CD14-positive monocyte (primary cell): ENCODE data around the gene JAM3. TPM values are rescaled to one million over a fixed set of nuclear protein-coding genes. Genes with fewer than 3 reads are reported as not detected.
"Not testable (repeated sequence)": the region's sequence is repeated elsewhere in the genome, so short reads cannot be mapped to it uniquely, and the experiment has no call there.

Experiments
- DNase-seq, 3 donors: peaks; one replicate each; pipeline ENCODE4 v3.0.0-alpha.2; 2011 to 2022
- H2AFZ ChIP-seq: 2 replicates; pipeline ENCODE4 v1.6.0; 2012; ENCODE audit warnings: mild to moderate bottlenecking, low read depth, low read length, inconsistent platforms; ENCODE audit not compliant: insufficient read depth, poor library complexity, severe bottlenecking
- H3K27ac ChIP-seq, 2 donors: 1 replicate in 1 of 2; 2 replicates in 1 of 2; pipeline ENCODE4 v1.5.1; 2012 to 2013; ENCODE audit warnings: low read length in 2 of 2, control low read depth in 1 of 2, inconsistent platforms in 1 of 2, low read depth in 1 of 2, mild to moderate bottlenecking in 1 of 2
- H3K27me3 ChIP-seq, 2 donors: one replicate each; pipeline versions ENCODE4 v1.6.0 to v1.6.1; 2011 to 2013; ENCODE audit warnings: low read length in 2 of 2; ENCODE audit not compliant: control insufficient read depth in 2 of 2, insufficient read depth in 2 of 2
- H3K36me3 ChIP-seq, 2 donors: replicated peaks in 1 of 2; 1 replicate in 1 of 2; 2 replicates in 1 of 2; pipeline versions ENCODE4 v1.5.1 to v1.6.1; 2012 to 2013; ENCODE audit warnings: low read length in 2 of 2, control low read depth in 1 of 2, inconsistent platforms in 1 of 2, mild to moderate bottlenecking in 1 of 2; ENCODE audit not compliant: insufficient read depth in 2 of 2, control insufficient read depth in 1 of 2
- H3K4me1 ChIP-seq, 2 donors: 1 replicate in 1 of 2; 2 replicates in 1 of 2; pipeline versions ENCODE4 v1.5.1 to v1.6.1; 2012 to 2013; ENCODE audit warnings: low read length in 2 of 2, control low read depth in 1 of 2, inconsistent platforms in 1 of 2, mild to moderate bottlenecking in 1 of 2, moderate library complexity in 1 of 2; ENCODE audit not compliant: insufficient read depth in 2 of 2, control insufficient read depth in 1 of 2
- H3K4me2 ChIP-seq: replicated peaks from 2 replicates; pipeline ENCODE3; 2012; ENCODE audit warnings: low read length, moderate library complexity, mild to moderate bottlenecking; ENCODE audit not compliant: poor library complexity, severe bottlenecking; ENCODE audit errors: extremely low read depth
- H3K4me3 ChIP-seq, 3 experiments: fragments of 200-600 bp in 1 of 3; sonication (generic) in 1 of 3; replicated peaks in 1 of 3; 1 replicate in 2 of 3; 2 replicates in 1 of 3; pipeline ENCODE4 v1.5.1; 2011 to 2013; ENCODE audit warnings: low read length in 3 of 3, mild to moderate bottlenecking in 3 of 3, control low read depth in 2 of 3, low read depth in 2 of 3, inconsistent platforms in 1 of 3, moderate library complexity in 1 of 3
- H3K79me2 ChIP-seq: 2 replicates; pipeline ENCODE4 v1.6.0; 2012; ENCODE audit warnings: mild to moderate bottlenecking, control low read depth, inconsistent platforms, low read length, moderate library complexity; ENCODE audit not compliant: insufficient read depth
- H3K9ac ChIP-seq: 2 replicates; pipeline ENCODE4 v1.6.0; 2017; ENCODE audit warnings: low read length, mild to moderate bottlenecking; ENCODE audit not compliant: insufficient read depth, poor library complexity, severe bottlenecking
- H3K9me3 ChIP-seq, 2 donors: replicated peaks in 1 of 2; 1 replicate in 1 of 2; 2 replicates in 1 of 2; pipeline versions ENCODE4 v1.5.1 to v1.6.1; 2012 to 2013; ENCODE audit warnings: low read length in 2 of 2, control low read depth in 1 of 2; ENCODE audit not compliant: control insufficient read depth in 1 of 2, insufficient read depth in 1 of 2
- H4K20me1 ChIP-seq: 2 replicates; pipeline ENCODE4 v1.6.0; 2012; ENCODE audit warnings: mild to moderate bottlenecking, low read length, control low read depth, moderate library complexity; ENCODE audit not compliant: insufficient read depth
- H3K27ac Mint-ChIP-seq, 7 donors: one replicate each; pipeline ENCODE4 v1.8.0; 2020; ENCODE audit warnings: mild to moderate bottlenecking in 7 of 7, mixed read lengths in 7 of 7, moderate library complexity in 6 of 7, inconsistent platforms in 2 of 7
- H3K27me3 Mint-ChIP-seq, 3 donors: one replicate each; pipeline ENCODE4 v1.8.0; 2021 to 2022; ENCODE audit warnings: low read depth in 3 of 3, mild to moderate bottlenecking in 3 of 3, mixed read lengths in 3 of 3, moderate library complexity in 3 of 3, inconsistent platforms in 1 of 3
- H3K36me3 Mint-ChIP-seq, 2 donors: one replicate each; pipeline ENCODE4 v1.8.0; 2020; ENCODE audit warnings: mixed read lengths in 2 of 2, inconsistent platforms in 1 of 2, mild to moderate bottlenecking in 1 of 2
- H3K4me1 Mint-ChIP-seq: one replicate; pipeline ENCODE4 v1.8.0; 2020; ENCODE audit warnings: mild to moderate bottlenecking, mixed read lengths
- H3K4me3 Mint-ChIP-seq, 2 donors: one replicate each; pipeline ENCODE4 v1.8.0; 2020; ENCODE audit warnings: mild to moderate bottlenecking in 2 of 2, mixed read lengths in 2 of 2, moderate library complexity in 1 of 2
- H3K9me3 Mint-ChIP-seq, 7 donors: one replicate each; pipeline ENCODE4 v1.8.0; 2020 to 2022; ENCODE audit warnings: mixed read lengths in 7 of 7, mild to moderate bottlenecking in 6 of 7, moderate library complexity in 6 of 7, inconsistent platforms in 2 of 7
- WGBS: methylation state at CpG from one replicate; pipeline ENCODE4 v1.1.5; 2013; ENCODE audit warnings: missing lambda C conversion rate; ENCODE audit not compliant: insufficient coverage; 5-methylcytosine and 5-hydroxymethylcytosine counted together
- intact Hi-C, 2 donors: fragments of 100-400 bp; cut with micrococcal nuclease; formaldehyde crosslinking; loops; one replicate each; pipeline versions ENCODE4 v1.15.0 to v1.15.1; 2023
- polyA plus RNA-seq, 3 donors: library from polyadenylated mRNA; depleted of rRNA in 1 of 3; unstranded in 2 of 3; stranded (reverse) in 1 of 3; fragments of 300-500 nt in 2 of 3; fragments of >200 nt in 1 of 3; fragmentation: Illumina TruSeq in 2 of 3; gene quantifications; 1 replicate in 2 of 3; 2 replicates in 1 of 3; pipeline ENCODE4 v1.2.3, GENCODE V29; 2012 to 2021
- TF ChIP-seq, protein P1 (sequence below): fragments of 200-600 bp; IDR thresholded peaks from one replicate; pipeline ENCODE4 v1.8.0; 2022; ENCODE audit warnings: antibody characterized with exemption, mild to moderate bottlenecking

Gene JAM3
- polyA plus RNA-seq, 3 donors: 0.03 to 0.25 (median 0.12) TPM

GRCh38 chr11:134110252-134110815 lies 41.5 kb downstream of the JAM3 start:
- Histone ChIP-seq H3K9me3 (peaks cover 0 to 6% of the 10 kb centered on the region in 2 donors), H3K36me3 (no peaks in the 10 kb centered on the region), H3K79me2 (no peaks in the 10 kb centered on the region), H3K9ac (no peak overlapping the region), H3K4me3 (no peak overlapping the region), H3K27ac (no peak overlapping the region), H3K4me1 (no peaks in the 10 kb centered on the region), H2AFZ (no peak overlapping the region), H3K4me2 (no peak overlapping the region), H4K20me1 (no peaks in the 10 kb centered on the region), H3K27me3 (no peaks in the 10 kb centered on the region)
- 83% methylated on average over 1 of the region's 5 CpGs for WGBS
- H3K27ac Mint-ChIP-seq: no peak overlapping the region
- intact Hi-C loops: no loop called here
- peaks cover 2 to 6% (median 3%) of the 10 kb centered on the region in 3 donors for H3K27me3 Mint-ChIP-seq
- no peak for DNase-seq
- no peak overlapping the region for H3K4me3 Mint-ChIP-seq
- TF ChIP-seq, protein P1, sequence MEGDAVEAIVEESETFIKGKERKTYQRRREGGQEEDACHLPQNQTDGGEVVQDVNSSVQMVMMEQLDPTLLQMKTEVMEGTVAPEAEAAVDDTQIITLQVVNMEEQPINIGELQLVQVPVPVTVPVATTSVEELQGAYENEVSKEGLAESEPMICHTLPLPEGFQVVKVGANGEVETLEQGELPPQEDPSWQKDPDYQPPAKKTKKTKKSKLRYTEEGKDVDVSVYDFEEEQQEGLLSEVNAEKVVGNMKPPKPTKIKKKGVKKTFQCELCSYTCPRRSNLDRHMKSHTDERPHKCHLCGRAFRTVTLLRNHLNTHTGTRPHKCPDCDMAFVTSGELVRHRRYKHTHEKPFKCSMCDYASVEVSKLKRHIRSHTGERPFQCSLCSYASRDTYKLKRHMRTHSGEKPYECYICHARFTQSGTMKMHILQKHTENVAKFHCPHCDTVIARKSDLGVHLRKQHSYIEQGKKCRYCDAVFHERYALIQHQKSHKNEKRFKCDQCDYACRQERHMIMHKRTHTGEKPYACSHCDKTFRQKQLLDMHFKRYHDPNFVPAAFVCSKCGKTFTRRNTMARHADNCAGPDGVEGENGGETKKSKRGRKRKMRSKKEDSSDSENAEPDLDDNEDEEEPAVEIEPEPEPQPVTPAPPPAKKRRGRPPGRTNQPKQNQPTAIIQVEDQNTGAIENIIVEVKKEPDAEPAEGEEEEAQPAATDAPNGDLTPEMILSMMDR: no peak
- H3K36me3 Mint-ChIP-seq: no peaks in the 10 kb centered on the region
- peaks cover 8 to 30% (median 20%) of the 10 kb centered on the region in 7 donors for H3K9me3 Mint-ChIP-seq
- no peaks in the 10 kb centered on the region for H3K4me1 Mint-ChIP-seq

DNA sequence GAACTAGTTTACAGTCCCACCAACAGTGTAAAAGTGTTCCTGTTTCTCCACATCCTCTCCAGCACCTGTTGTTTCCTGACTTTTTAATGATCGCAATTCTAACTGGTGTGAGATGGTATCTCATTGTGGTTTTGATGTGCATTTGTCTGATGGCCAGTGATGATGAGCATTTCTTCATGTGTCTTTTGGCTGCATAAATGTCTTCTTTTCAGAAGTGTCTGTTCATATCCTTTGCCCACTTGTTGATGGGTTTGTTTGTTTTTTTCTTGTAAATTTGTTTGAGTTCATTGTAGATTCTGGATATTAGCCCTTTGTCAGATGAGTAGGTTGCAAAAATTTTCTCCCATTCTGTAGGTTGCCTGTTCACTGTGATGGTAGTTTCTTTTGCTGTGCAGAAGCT lies 44.9 kb downstream of the JAM3 start:
- H3K4me3 ChIP-seq, H3K27me3 Mint-ChIP-seq, H3K27me3 ChIP-seq, H3K4me2 ChIP-seq, H3K36me3 ChIP-seq, H3K36me3 Mint-ChIP-seq, H3K9me3 ChIP-seq, H3K79me2 ChIP-seq, H3K4me3 Mint-ChIP-seq, H3K9ac ChIP-seq, H3K4me1 ChIP-seq, intact Hi-C loops, DNase-seq, H3K4me1 Mint-ChIP-seq, H3K27ac Mint-ChIP-seq, H4K20me1 ChIP-seq, H3K27ac ChIP-seq, H2AFZ ChIP-seq: not testable (repeated sequence)
- no CpG with 5 or more reads among the region's 1 CpG for WGBS
- peaks cover 3 to 19% (median 12%) of the 10 kb centered on the region in 7 donors for H3K9me3 Mint-ChIP-seq
